HL-60 (cell line): ENCODE results near the gene GAPDHS.

ENCODE experiments used
- DNase-seq, 2 experiments: peaks; one replicate each; pipeline ENCODE4 v3.0.0-alpha.2; 2010 to 2020; ENCODE audit warnings: low read depth in 1 of 2, low spot score in 1 of 2
- H3K27ac ChIP-seq: fragments of 250-450 bp; sonication (Bioruptor Pico); replicated peaks from 2 replicates; pipeline ENCODE4 v1.5.1; 2020; ENCODE audit warnings: mild to moderate bottlenecking, moderate library complexity
- H3K27me3 ChIP-seq: fragments of 250-450 bp; sonication (Bioruptor Pico); 2 replicates; pipeline ENCODE4 v1.5.1; 2021; ENCODE audit warnings: mild to moderate bottlenecking, moderate library complexity; ENCODE audit not compliant: insufficient read depth, poor library complexity, severe bottlenecking
- H3K4me3 ChIP-seq: replicated peaks from 2 replicates; pipeline ENCODE4 v1.5.1; 2011; ENCODE audit warnings: mild to moderate bottlenecking, control low read depth, low read length; ENCODE audit not compliant: insufficient read depth
- GABPA ChIP-seq: IDR thresholded peaks from 2 replicates; pipeline ENCODE4 v1.6.1; 2012; ENCODE audit warnings: low read depth
- POLR2AphosphoS5 ChIP-seq: IDR thresholded peaks from 2 replicates; pipeline ENCODE4 v1.6.1; 2012; ENCODE audit warnings: low read depth
- SPI1 ChIP-seq: IDR thresholded peaks from 2 replicates; pipeline ENCODE4 v1.6.1; 2012; ENCODE audit warnings: low read depth, mild to moderate bottlenecking, borderline replicate concordance
- TF ChIP-seq, protein P1 (sequence below): IDR thresholded peaks from one replicate; pipeline ENCODE4 v1.5.1; 2011; ENCODE audit warnings: low read length, control low read depth, inconsistent platforms; ENCODE audit not compliant: insufficient read depth
- TF ChIP-seq, protein P2 (sequence below): IDR thresholded peaks from 2 replicates; pipeline ENCODE4 v1.6.1; 2012; ENCODE audit warnings: low read depth; ENCODE audit not compliant: insufficient replicate concordance

The GAPDHS gene

DNA sequence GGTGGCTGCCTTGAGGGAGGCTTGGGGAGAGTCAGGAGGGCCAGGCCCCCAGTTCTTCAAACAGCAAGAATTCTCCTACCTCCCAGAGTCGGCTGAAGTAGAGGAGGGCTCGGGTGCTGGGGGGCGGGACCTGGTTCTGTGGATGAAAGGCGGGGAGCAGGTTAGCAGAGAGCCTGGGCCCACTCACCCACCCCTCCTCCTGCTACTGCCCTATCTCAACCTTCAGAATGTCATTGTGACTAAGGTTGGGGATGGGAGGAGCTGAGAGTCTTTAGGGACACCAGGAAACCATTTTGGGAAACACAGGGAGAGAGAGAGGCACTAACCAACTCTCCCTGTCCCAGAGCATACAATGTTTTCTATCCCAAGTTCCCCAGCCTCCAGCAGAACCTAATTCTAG, 30.5 kb upstream of the GAPDHS start:
- H3K27me3 ChIP-seq: peaks cover 19% of the 10 kb centered on the region
- TF ChIP-seq, protein P1, sequence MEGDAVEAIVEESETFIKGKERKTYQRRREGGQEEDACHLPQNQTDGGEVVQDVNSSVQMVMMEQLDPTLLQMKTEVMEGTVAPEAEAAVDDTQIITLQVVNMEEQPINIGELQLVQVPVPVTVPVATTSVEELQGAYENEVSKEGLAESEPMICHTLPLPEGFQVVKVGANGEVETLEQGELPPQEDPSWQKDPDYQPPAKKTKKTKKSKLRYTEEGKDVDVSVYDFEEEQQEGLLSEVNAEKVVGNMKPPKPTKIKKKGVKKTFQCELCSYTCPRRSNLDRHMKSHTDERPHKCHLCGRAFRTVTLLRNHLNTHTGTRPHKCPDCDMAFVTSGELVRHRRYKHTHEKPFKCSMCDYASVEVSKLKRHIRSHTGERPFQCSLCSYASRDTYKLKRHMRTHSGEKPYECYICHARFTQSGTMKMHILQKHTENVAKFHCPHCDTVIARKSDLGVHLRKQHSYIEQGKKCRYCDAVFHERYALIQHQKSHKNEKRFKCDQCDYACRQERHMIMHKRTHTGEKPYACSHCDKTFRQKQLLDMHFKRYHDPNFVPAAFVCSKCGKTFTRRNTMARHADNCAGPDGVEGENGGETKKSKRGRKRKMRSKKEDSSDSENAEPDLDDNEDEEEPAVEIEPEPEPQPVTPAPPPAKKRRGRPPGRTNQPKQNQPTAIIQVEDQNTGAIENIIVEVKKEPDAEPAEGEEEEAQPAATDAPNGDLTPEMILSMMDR: no peak
- TF ChIP-seq SPI1 (no peak), POLR2AphosphoS5 (no peak), GABPA (no peak)
- TF ChIP-seq, protein P2, sequence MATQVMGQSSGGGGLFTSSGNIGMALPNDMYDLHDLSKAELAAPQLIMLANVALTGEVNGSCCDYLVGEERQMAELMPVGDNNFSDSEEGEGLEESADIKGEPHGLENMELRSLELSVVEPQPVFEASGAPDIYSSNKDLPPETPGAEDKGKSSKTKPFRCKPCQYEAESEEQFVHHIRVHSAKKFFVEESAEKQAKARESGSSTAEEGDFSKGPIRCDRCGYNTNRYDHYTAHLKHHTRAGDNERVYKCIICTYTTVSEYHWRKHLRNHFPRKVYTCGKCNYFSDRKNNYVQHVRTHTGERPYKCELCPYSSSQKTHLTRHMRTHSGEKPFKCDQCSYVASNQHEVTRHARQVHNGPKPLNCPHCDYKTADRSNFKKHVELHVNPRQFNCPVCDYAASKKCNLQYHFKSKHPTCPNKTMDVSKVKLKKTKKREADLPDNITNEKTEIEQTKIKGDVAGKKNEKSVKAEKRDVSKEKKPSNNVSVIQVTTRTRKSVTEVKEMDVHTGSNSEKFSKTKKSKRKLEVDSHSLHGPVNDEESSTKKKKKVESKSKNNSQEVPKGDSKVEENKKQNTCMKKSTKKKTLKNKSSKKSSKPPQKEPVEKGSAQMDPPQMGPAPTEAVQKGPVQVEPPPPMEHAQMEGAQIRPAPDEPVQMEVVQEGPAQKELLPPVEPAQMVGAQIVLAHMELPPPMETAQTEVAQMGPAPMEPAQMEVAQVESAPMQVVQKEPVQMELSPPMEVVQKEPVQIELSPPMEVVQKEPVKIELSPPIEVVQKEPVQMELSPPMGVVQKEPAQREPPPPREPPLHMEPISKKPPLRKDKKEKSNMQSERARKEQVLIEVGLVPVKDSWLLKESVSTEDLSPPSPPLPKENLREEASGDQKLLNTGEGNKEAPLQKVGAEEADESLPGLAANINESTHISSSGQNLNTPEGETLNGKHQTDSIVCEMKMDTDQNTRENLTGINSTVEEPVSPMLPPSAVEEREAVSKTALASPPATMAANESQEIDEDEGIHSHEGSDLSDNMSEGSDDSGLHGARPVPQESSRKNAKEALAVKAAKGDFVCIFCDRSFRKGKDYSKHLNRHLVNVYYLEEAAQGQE: no peak
- no peak overlapping the region for H3K4me3 ChIP-seq
- DNase-seq: no peak
- H3K27ac ChIP-seq: no peak overlapping the region

DNA sequence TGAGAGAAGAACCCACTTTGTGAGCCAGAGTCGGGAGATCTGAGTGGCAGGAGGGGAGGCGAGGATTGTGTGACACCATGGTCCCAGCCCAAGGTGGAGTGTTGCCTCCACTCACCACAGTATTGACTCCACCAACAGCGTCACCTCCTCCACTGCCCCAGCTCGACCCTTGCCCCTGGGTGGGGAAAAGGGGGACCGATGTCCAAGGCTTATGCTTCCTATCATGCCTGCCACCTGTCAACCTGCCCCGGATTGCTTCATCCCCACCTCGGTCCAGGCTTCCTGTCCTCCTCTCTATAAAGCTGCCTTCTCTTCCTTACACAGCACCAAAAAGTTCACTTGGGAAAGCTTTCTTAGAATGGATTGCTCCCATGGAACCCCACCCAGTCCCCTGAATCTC, 27.2 kb upstream of the GAPDHS start:
- no peak overlapping the region for H3K4me3 ChIP-seq
- DNase-seq: no peak
- H3K27me3 ChIP-seq: peaks cover 47% of the 10 kb centered on the region
- no peak overlapping the region for H3K27ac ChIP-seq
- no peak for TF ChIP-seq POLR2AphosphoS5
- TF ChIP-seq SPI1: no peak
- TF ChIP-seq, protein P2: no peak
- no peak for TF ChIP-seq GABPA
- TF ChIP-seq, protein P1: no peak

DNA sequence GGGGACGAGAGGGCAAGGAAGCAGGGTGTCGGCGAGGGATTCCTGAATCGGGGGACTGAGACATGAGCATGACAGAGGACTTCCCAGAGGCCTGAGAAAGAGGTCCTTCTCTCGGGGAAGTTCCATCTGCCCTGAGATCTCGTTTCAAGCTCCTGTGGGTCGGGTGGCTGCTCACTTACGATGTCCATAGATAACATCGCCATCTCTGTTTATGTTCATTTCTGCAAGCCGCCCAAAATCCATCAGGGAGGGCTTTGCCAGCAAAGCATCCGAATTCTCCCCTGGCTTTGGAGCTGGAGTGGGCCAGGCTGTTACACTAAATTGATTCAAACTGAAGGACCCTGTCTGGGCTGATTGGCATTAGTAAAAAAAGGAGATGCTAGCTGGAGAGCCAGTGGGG, 25.7 kb upstream of the GAPDHS start:
- no peak for DNase-seq
- TF ChIP-seq SPI1: no peak
- TF ChIP-seq, protein P1: no peak
- TF ChIP-seq POLR2AphosphoS5: no peak
- Histone ChIP-seq H3K27me3 (peaks cover 52% of the 10 kb centered on the region), H3K4me3 (no peak overlapping the region), H3K27ac (no peak overlapping the region)

DNA sequence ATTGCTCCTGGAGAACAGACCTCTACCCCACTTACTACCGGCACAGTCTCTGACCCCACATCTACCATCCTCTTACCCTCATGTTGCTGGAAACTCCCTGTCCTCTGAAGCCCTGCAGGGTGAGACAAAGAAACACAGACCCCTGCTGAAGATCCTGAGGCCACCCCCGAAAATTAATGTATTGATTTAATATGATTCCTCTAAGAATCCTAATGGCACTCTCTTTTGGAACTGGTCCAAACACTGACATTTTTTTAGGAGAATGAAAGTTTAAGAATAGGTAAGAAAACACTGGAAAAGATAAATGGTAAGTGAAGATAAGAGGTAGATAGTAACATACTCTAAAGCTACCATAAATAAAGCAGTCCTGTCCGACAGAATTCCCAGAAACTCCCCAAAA, 25.1 kb upstream of the GAPDHS start:
- Histone ChIP-seq H3K27ac (no peak overlapping the region), H3K27me3 (peaks cover 54% of the 10 kb centered on the region), H3K4me3 (no peak overlapping the region)
- no peak for TF ChIP-seq GABPA
- TF ChIP-seq, protein P2: no peak
- TF ChIP-seq, protein P1: no peak
- no peak for TF ChIP-seq SPI1
- no peak for TF ChIP-seq POLR2AphosphoS5
- DNase-seq: no peak
